ENCODE measurements around the gene BIRC2. TPM values are rescaled to one million over a fixed set of nuclear protein-coding genes. Genes with fewer than 3 reads are reported as not detected.

BIRC2 gene
- total RNA-seq, 2 experiments from 2014 or later, result 107 to 109 TPM

- ChIA-PET POLR2A (interaction anchor here (1.2 to 9.0 kb wide), 2 partner anchors 9 to 21 kb away, joined by 3 to 156 read pairs; no protein-coding TSS in a partner anchor), CTCF (interaction anchor here (1.5 to 16.1 kb wide), 2 partner anchors 18 to 29 kb away, joined by 4 to 185 read pairs; no protein-coding TSS in a partner anchor)
- peak overlapping the region; percentile 58 for H3K4me3 Mint-ChIP-seq
- H3K4me1 ChIP-seq (ENCODE audit: insufficient read depth, low read length), result peaks cover 33% of the 10 kb centered on the region
- H3K36me3 Mint-ChIP-seq (ENCODE audit: low read depth), result peaks cover 8% of the 10 kb centered on the region
- peaks cover 54% of the 10 kb centered on the region for H3K4me1 Mint-ChIP-seq (ENCODE audit: low read depth)
- no peak for TF ChIP-seq CTCF (IDR thresholded peaks at IDR 0.05)
- H3K27ac Mint-ChIP-seq, result peak overlapping the region; percentile 87
- no peaks in the 10 kb centered on the region for H3K36me3 ChIP-seq (ENCODE audit: insufficient read depth, low read length)
- peak overlapping the region; percentile 29 for H3K4me3 ChIP-seq (ENCODE audit: low read length)
- H3K27ac ChIP-seq (ENCODE audit: low read depth in 1 of 2, low read length in 2 of 2), result peak overlapping the region in 1 of 2 donors; percentile 85
- no peak for ATAC-seq (ENCODE audit: poor library complexity)
- no peaks in the 10 kb centered on the region for H3K9me3 ChIP-seq (ENCODE audit: control insufficient read depth in 1 of 2, insufficient read depth in 1 of 2, low read length in 2 of 2)
- intact Hi-C loops (cut with DNase I, micrococcal nuclease), result no loop called here
- H3K27me3 ChIP-seq (ENCODE audit: control insufficient read depth in 1 of 2, insufficient read depth in 2 of 2, low read length in 2 of 2), result no peaks in the 10 kb centered on the region
- no peaks in the 10 kb centered on the region for H3K9me3 Mint-ChIP-seq
- DNase-seq, result peak in 2 of 14 experiments; percentile 39 to 68
- H3K27me3 Mint-ChIP-seq, result no peaks in the 10 kb centered on the region
Observed at GRCh38 chr11:102312667-102313066, 34.3 kb upstream of the BIRC2 start.

GRCh38 chr11:102313238-102313940, 33.6 kb upstream of the BIRC2 start:
- intact Hi-C loops (cut with DNase I, micrococcal nuclease), result no loop called here
- ChIA-PET CTCF (interaction anchor here (1.5 to 16.1 kb wide), 3 partner anchors 7 to 28 kb away, joined by 4 to 185 read pairs (median 23); no protein-coding TSS in a partner anchor), POLR2A (interaction anchor here (1.0 to 9.0 kb wide), 2 partner anchors 13 to 22 kb away, joined by 6 to 156 read pairs; no protein-coding TSS in a partner anchor)
- H3K27ac Mint-ChIP-seq, result peak overlapping the region; percentile 87
- H3K4me3 ChIP-seq (ENCODE audit: low read length), result peak overlapping the region; percentile 29
- H3K27ac ChIP-seq (ENCODE audit: low read depth in 1 of 2, low read length in 2 of 2), result peak overlapping the region; percentile 29 to 85
- peaks cover 12% of the 10 kb centered on the region for H3K36me3 Mint-ChIP-seq (ENCODE audit: low read depth)
- no peaks in the 10 kb centered on the region for H3K27me3 ChIP-seq (ENCODE audit: control insufficient read depth in 1 of 2, insufficient read depth in 2 of 2, low read length in 2 of 2)
- H3K9me3 ChIP-seq (ENCODE audit: control insufficient read depth in 1 of 2, insufficient read depth in 1 of 2, low read length in 2 of 2), result no peaks in the 10 kb centered on the region
- TF ChIP-seq CTCF (IDR thresholded peaks at IDR 0.05), result no peak
- peaks cover 54% of the 10 kb centered on the region for H3K4me1 Mint-ChIP-seq (ENCODE audit: low read depth)
- peak overlapping the region; percentile 52 for H3K4me3 Mint-ChIP-seq
- no peak for ATAC-seq (ENCODE audit: poor library complexity)
- DNase-seq, result peak in 4 of 14 experiments; percentile 28 to 66 (median 54)
- no peaks in the 10 kb centered on the region for H3K9me3 Mint-ChIP-seq
- H3K36me3 ChIP-seq (ENCODE audit: insufficient read depth, low read length), result no peaks in the 10 kb centered on the region
- no peaks in the 10 kb centered on the region for H3K27me3 Mint-ChIP-seq
- H3K4me1 ChIP-seq (ENCODE audit: insufficient read depth, low read length), result peaks cover 33% of the 10 kb centered on the region

GRCh38 chr11:102314784-102315183, 32.2 kb upstream of the BIRC2 start:
- Histone ChIP-seq H3K27ac (ENCODE audit: low read depth in 1 of 2, low read length in 2 of 2) (no peak overlapping the region), H3K4me1 (ENCODE audit: insufficient read depth, low read length) (peaks cover 36% of the 10 kb centered on the region), H3K4me3 (ENCODE audit: low read length) (no peak overlapping the region), H3K36me3 (ENCODE audit: insufficient read depth, low read length) (no peaks in the 10 kb centered on the region), H3K27me3 (ENCODE audit: control insufficient read depth in 1 of 2, insufficient read depth in 2 of 2, low read length in 2 of 2) (no peaks in the 10 kb centered on the region), H3K9me3 (ENCODE audit: control insufficient read depth in 1 of 2, insufficient read depth in 1 of 2, low read length in 2 of 2) (no peaks in the 10 kb centered on the region)
- ATAC-seq (ENCODE audit: poor library complexity), result no peak
- ChIA-PET POLR2A (interaction anchor here (1.0 to 9.0 kb wide), 4 partner anchors 9 to 23 kb away, joined by 3 to 156 read pairs (median 4); no protein-coding TSS in a partner anchor), CTCF (interaction anchor here (3.6 to 16.1 kb wide), 2 partner anchors 8 to 20 kb away, joined by 23 to 185 read pairs; no protein-coding TSS in a partner anchor)
- TF ChIP-seq CTCF (IDR thresholded peaks at IDR 0.05), result no peak
- Mint-ChIP-seq H3K36me3 (ENCODE audit: low read depth) (peaks cover 26% of the 10 kb centered on the region), H3K27ac (peak overlapping the region; percentile 93), H3K4me3 (peak overlapping the region; percentile 32), H3K4me1 (ENCODE audit: low read depth) (peaks cover 59% of the 10 kb centered on the region), H3K27me3 (no peaks in the 10 kb centered on the region), H3K9me3 (no peaks in the 10 kb centered on the region)
- intact Hi-C loops (cut with DNase I, micrococcal nuclease), result no loop called here
- DNase-seq, result no peak
